Esophagus squamous epithelium (tissue), 5 donors: Measurements from ENCODE around the gene HECA. TPM values are rescaled to one million over a fixed set of nuclear protein-coding genes. Genes with fewer than 3 reads are reported as not detected.
A peak's percentile ranks its signal among the peaks of the same experiment; 100 is the strongest.

Experiments used
- DNase-seq: peaks from one replicate; lab custom pipeline; 2025; lab: John Stamatoyannopoulos, UW
- H3K27ac ChIP-seq, 4 donors: fragments of 200-600 bp; sonication (generic); one replicate each; pipeline ENCODE4 v1.5.1; 2016 to 2019; ENCODE audit warnings: mild to moderate bottlenecking in 1 of 4
- H3K27me3 ChIP-seq, 4 donors: fragments of 200-600 bp; sonication (generic); 1 replicate in 3 of 4; 2 replicates in 1 of 4; pipeline versions ENCODE4 v1.5.1 to v1.6.0; 2017 to 2021; ENCODE audit warnings: antibody characterized with exemption in 1 of 4
- H3K36me3 ChIP-seq, 3 donors: fragments of 200-600 bp; sonication (generic); one replicate each; pipeline ENCODE4 v1.5.1; 2016 to 2019
- H3K4me1 ChIP-seq, 3 donors: fragments of 200-600 bp; sonication (generic); one replicate each; pipeline ENCODE4 v1.5.1; 2017 to 2019
- H3K4me3 ChIP-seq, 4 donors: fragments of 200-600 bp; sonication (generic); 1 replicate in 3 of 4; 2 replicates in 1 of 4; pipeline ENCODE4 v1.5.1; 2016 to 2019; ENCODE audit warnings: mild to moderate bottlenecking in 2 of 4, moderate library complexity in 1 of 4
- H3K9me3 ChIP-seq, 3 donors: fragments of 200-600 bp; sonication (generic); one replicate each; pipeline ENCODE4 v1.5.1; 2016 to 2019
- CTCF ChIP-seq, 6 experiments: fragments of 450-650 bp in 4 of 6; fragments of 200-600 bp in 2 of 6; sonication (generic) in 2 of 6; IDR thresholded peaks; one replicate each; pipeline ENCODE4 v1.5.1; 2016 to 2019; ENCODE audit warnings: antibody characterized with exemption in 6 of 6, mild to moderate bottlenecking in 4 of 6, moderate library complexity in 4 of 6
- POLR2A ChIP-seq, 4 donors: fragments of 450-650 bp; IDR thresholded peaks; one replicate each; pipeline ENCODE4 v1.6.1; 2017; ENCODE audit warnings: antibody characterized with exemption in 4 of 4, mild to moderate bottlenecking in 4 of 4, moderate library complexity in 3 of 4
- WGBS, 2 donors: methylation state at CpG; one replicate each; pipeline ENCODE4 v1.1.5; 2018; 5-methylcytosine and 5-hydroxymethylcytosine counted together
- intact Hi-C: fragments of 100-400 bp; cut with DNase I; formaldehyde crosslinking; loops from one replicate; pipeline ENCODE4 v1.15.0; 2022
- total RNA-seq, 4 donors: library from RNA; depleted of rRNA; stranded (reverse); fragments of >200 nt; gene quantifications; one replicate each; pipeline ENCODE4 v1.1.0, GENCODE V29; 2016
- donor health status: DM: yes; HTN: yes; CAD: no.

Gene HECA
- total RNA-seq, 4 donors from 2014 or later: 29.6 to 44.4 (median 35.8) TPM

GRCh38 chr6:139126931-139127330, 7.9 kb upstream of the HECA start:
- H3K27me3 ChIP-seq: no peaks in the 10 kb centered on the region
- H3K4me1 ChIP-seq: peaks cover 4 to 27% (median 6%) of the 10 kb centered on the region in 3 donors
- intact Hi-C loops: loop anchor here (10.0 kb wide), 1 partner anchor 238 kb away; no protein-coding TSS in a partner anchor
- no peaks in the 10 kb centered on the region for H3K9me3 ChIP-seq
- no peaks in the 10 kb centered on the region for H3K36me3 ChIP-seq
- H3K4me3 ChIP-seq: no peak overlapping the region
- no peak for TF ChIP-seq CTCF (IDR thresholded peaks at IDR 0.05)
- no peak for TF ChIP-seq POLR2A (IDR thresholded peaks at IDR 0.05)
- no peak for DNase-seq
- 83 to 84% methylated on average over 4 of the region's 4 CpGs for WGBS, 2 donors
- H3K27ac ChIP-seq: no peak overlapping the region

- 67 to 100% methylated on average over 1 of the region's 1 CpG for WGBS, 2 donors
- H3K4me3 ChIP-seq: no peak overlapping the region
- DNase-seq: no peak
- no peaks in the 10 kb centered on the region for H3K36me3 ChIP-seq
- H3K27ac ChIP-seq: no peak overlapping the region
- peaks cover 4 to 50% (median 6%) of the 10 kb centered on the region in 3 donors for H3K4me1 ChIP-seq
- intact Hi-C loops: loop anchor here (10.0 kb wide), 1 partner anchor 236 kb away; no protein-coding TSS in a partner anchor
- no peaks in the 10 kb centered on the region for H3K27me3 ChIP-seq
- TF ChIP-seq CTCF (IDR thresholded peaks at IDR 0.05) (no peak), POLR2A (IDR thresholded peaks at IDR 0.05) (no peak)
- no peaks in the 10 kb centered on the region for H3K9me3 ChIP-seq
These were observed 5.6 kb upstream of the HECA start for GRCh38 chr6:139129284-139129683.

GRCh38 chr6:139131736-139132280, 3.1 kb upstream of the HECA start:
- Histone ChIP-seq H3K27ac (peak overlapping the region; percentile 40 to 99 (median 70)), H3K36me3 (no peaks in the 10 kb centered on the region), H3K4me3 (peak overlapping the region in 1 of 4 donors; percentile 13), H3K27me3 (no peaks in the 10 kb centered on the region), H3K9me3 (no peaks in the 10 kb centered on the region), H3K4me1 (peaks cover 5 to 41% (median 8%) of the 10 kb centered on the region in 3 donors)
- WGBS, 2 donors: 34 to 46% methylated on average over 6 of the region's 6 CpGs
- intact Hi-C loops: no loop called here
- no peak for DNase-seq
- TF ChIP-seq POLR2A (IDR thresholded peaks at IDR 0.05): no peak
- no peak for TF ChIP-seq CTCF (IDR thresholded peaks at IDR 0.05)

- H3K9me3 ChIP-seq: no peaks in the 10 kb centered on the region
- no peak for DNase-seq
- no peaks in the 10 kb centered on the region for H3K36me3 ChIP-seq
- H3K27ac ChIP-seq: peak overlapping the region; percentile 85 to 99 (median 98)
- peaks cover 15 to 56% (median 19%) of the 10 kb centered on the region in 3 donors for H3K4me1 ChIP-seq
- peak overlapping the region; percentile 8 to 42 (median 22) for H3K4me3 ChIP-seq
- no peaks in the 10 kb centered on the region for H3K27me3 ChIP-seq
- intact Hi-C loops: no loop called here
- 35 to 44% methylated on average over 11 of the region's 11 CpGs for WGBS, 2 donors
- peak in 2 of 6 experiments; percentile 22 to 24 for TF ChIP-seq CTCF (IDR thresholded peaks at IDR 0.05)
- TF ChIP-seq POLR2A (IDR thresholded peaks at IDR 0.05): peak in 1 of 4 donors; percentile 42
These were observed 1.4 kb upstream of the HECA start for GRCh38 chr6:139133262-139134063.

- H3K27me3 ChIP-seq: no peaks in the 10 kb centered on the region
- H3K4me1 ChIP-seq: peaks cover 15 to 62% (median 23%) of the 10 kb centered on the region in 3 donors
- peak overlapping the region; percentile 85 to 99 (median 98) for H3K27ac ChIP-seq
- H3K9me3 ChIP-seq: no peaks in the 10 kb centered on the region
- H3K36me3 ChIP-seq: no peaks in the 10 kb centered on the region
- intact Hi-C loops: no loop called here
- peak overlapping the region in 2 of 4 donors; percentile 26 to 42 for H3K4me3 ChIP-seq
- TF ChIP-seq CTCF (IDR thresholded peaks at IDR 0.05): no peak
- TF ChIP-seq POLR2A (IDR thresholded peaks at IDR 0.05): no peak
- DNase-seq: no peak
These were observed 850 bp upstream of the HECA start for GRCh38 chr6:139134064-139134395.
